Mucosa of descending colon (tissue), 3 donors: ENCODE data around the gene SYVN1. TPM values are rescaled to one million over a fixed set of nuclear protein-coding genes. Genes with fewer than 3 reads are reported as not detected.
"Not testable (repeated sequence)": the region's sequence is repeated elsewhere in the genome, so short reads cannot be mapped to it uniquely, and the experiment has no call there.

Experiments used
- ATAC-seq: fragments of 200-7000 bp; cut with Tn5 transposase; one replicate; pipeline ENCODE4 v1.9.1; 2020; ENCODE audit warnings: mild to moderate bottlenecking, moderate library complexity
- DNase-seq, 3 donors: peaks; one replicate each; pipeline ENCODE4 v3.0.0-alpha.2; 2020
- H3K36me3 ChIP-seq: fragments of 200-600 bp; one replicate; pipeline ENCODE4 v1.8.0; 2021; ENCODE audit warnings: low read depth, mild to moderate bottlenecking
- H3K4me1 ChIP-seq: fragments of 200-600 bp; one replicate; pipeline ENCODE4 v1.8.0; 2021; ENCODE audit warnings: low read depth, mild to moderate bottlenecking
- H3K4me3 ChIP-seq: fragments of 200-600 bp; one replicate; pipeline ENCODE4 v1.8.0; 2021; ENCODE audit warnings: mild to moderate bottlenecking
- H3K9me3 ChIP-seq: fragments of 200-600 bp; one replicate; pipeline ENCODE4 v1.8.0; 2021; ENCODE audit warnings: mild to moderate bottlenecking
- intact Hi-C, 2 donors: fragments of 100-400 bp; cut with DNase I in 1 of 2; cut with micrococcal nuclease in 1 of 2; formaldehyde crosslinking; loops; one replicate each; pipeline versions ENCODE4 v1.11.0 to v1.11.1; 2022; cut with DNase I, micrococcal nuclease
- total RNA-seq, 3 donors: library from RNA; stranded (reverse); fragmentation: NEBNext Ultra II Directional in 2 of 3; extraction: Animal tissue kit (Norgen Biotek cat#: 25700) in 2 of 3; gene quantifications; one replicate each; pipeline versions ENCODE4 v1.2.1 to v1.2.4, GENCODE V29; 2021 to 2023
- TF ChIP-seq, protein P1 (sequence below): fragments of 200-600 bp; IDR thresholded peaks from one replicate; pipeline ENCODE4 v1.8.0; 2022; ENCODE audit warnings: antibody characterized with exemption, mild to moderate bottlenecking
- donor health status: DM: no; HTN: no; CAD: no; lungs with moderate emphysema.
- donor health status: DM: no; HTN: no; CAD: no.
- donor health status: DM: no; HTN: yes; CAD: no.

SYVN1 gene
- total RNA-seq, 3 donors from 2014 or later, result 59.7 to 62.2 (median 60.3) TPM

DNA sequence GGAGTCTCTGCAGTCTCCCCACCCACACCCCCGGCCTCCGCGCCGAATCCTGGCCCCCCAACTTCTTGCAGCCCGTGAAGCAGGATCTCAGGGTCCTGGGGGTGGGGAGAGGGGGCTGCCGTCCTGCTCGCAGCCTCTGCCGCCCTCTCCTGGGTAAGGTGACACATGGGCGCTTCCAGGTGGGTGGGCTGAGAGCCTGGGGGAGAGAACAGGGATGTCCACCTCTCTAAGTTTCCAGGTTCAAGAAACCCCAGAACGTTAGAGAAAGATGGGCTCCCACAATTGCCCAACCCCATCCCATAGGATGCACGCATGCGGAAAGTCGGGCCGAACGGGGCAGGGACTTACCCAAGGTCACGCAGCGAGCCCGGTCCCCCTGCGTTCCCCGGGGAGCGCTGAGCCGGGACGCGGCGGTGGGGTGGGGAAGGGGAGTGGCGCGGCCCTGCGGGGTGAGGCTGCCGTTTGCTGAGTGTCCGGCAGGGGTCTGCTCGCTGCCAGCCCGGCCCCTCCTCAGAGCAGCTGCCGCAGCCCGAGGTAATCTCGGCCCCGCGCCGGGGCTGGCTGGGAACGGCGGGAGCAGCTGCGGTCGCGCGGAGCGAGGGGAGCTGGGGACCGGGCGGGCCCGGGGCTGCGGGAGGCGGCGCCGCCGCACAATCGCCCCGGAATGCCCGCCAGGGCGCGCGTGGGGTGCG lies 46.7 kb upstream of the SYVN1 start:
- TF ChIP-seq, protein P1, sequence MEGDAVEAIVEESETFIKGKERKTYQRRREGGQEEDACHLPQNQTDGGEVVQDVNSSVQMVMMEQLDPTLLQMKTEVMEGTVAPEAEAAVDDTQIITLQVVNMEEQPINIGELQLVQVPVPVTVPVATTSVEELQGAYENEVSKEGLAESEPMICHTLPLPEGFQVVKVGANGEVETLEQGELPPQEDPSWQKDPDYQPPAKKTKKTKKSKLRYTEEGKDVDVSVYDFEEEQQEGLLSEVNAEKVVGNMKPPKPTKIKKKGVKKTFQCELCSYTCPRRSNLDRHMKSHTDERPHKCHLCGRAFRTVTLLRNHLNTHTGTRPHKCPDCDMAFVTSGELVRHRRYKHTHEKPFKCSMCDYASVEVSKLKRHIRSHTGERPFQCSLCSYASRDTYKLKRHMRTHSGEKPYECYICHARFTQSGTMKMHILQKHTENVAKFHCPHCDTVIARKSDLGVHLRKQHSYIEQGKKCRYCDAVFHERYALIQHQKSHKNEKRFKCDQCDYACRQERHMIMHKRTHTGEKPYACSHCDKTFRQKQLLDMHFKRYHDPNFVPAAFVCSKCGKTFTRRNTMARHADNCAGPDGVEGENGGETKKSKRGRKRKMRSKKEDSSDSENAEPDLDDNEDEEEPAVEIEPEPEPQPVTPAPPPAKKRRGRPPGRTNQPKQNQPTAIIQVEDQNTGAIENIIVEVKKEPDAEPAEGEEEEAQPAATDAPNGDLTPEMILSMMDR, result peak; percentile 24

DNA sequence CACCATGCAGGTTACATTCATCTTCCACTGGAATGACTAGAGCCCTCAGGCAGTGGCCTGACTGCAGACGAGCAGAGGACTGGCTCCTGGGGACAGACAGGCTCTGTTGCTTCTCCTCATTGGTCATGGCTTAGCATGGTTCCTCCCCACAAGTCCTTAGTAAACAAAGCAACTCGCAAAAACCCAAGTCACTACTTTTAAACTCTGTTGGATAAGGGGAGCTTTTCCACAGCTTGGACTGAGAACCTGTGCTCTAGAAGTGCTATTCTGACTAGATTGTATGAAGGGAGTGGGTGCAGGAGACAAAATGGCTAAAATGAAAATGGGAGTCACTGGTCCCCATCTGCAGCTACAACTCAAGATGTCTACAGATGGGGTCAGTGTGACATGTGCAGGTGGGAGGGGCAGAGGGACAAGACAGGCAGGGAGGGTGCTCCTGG lies 40.3 kb upstream of the SYVN1 start:
- ATAC-seq, H3K9me3 ChIP-seq, H3K36me3 ChIP-seq, H3K4me1 ChIP-seq, DNase-seq, intact Hi-C loops, H3K4me3 ChIP-seq: not testable (repeated sequence)

More for the DNA sequence above, 46.7 kb upstream of the SYVN1 start:
- DNase-seq (peak; percentile 59 to 83 (median 83)), ATAC-seq (peak; percentile 63)
- intact Hi-C loops, result no loop called here
- peak overlapping the region; percentile 86 for H3K4me3 ChIP-seq
- H3K4me1 ChIP-seq, result peaks cover 17% of the 10 kb centered on the region
- no peaks in the 10 kb centered on the region for H3K36me3 ChIP-seq
- H3K9me3 ChIP-seq, result no peaks in the 10 kb centered on the region

DNA sequence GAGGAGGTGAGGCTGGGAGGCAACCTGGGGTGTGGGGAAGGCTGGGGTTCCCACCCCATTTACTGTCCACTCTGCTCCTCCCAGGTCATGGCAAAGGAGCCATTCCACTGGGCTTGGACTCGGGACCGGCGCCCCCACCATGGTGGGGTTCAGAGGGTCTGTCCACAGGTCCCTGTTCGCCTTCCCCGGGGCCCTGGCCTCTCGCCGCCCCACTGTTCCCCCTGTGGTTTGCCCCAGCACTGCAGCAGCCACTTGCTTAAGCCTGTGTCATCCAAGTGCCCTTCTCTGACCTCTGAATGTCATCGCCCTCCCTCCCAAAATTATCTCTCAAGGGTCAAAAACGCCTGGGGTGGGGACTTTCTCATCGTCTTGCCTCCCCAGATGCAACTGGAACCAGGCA lies 38.3 kb upstream of the SYVN1 start:
- H3K4me3 ChIP-seq, result no peak overlapping the region
- TF ChIP-seq, protein P1, result no peak
- DNase-seq (no peak), ATAC-seq (no peak)
- no peaks in the 10 kb centered on the region for H3K4me1 ChIP-seq
- no peaks in the 10 kb centered on the region for H3K36me3 ChIP-seq
- no peaks in the 10 kb centered on the region for H3K9me3 ChIP-seq
- intact Hi-C loops, result no loop called here

DNA sequence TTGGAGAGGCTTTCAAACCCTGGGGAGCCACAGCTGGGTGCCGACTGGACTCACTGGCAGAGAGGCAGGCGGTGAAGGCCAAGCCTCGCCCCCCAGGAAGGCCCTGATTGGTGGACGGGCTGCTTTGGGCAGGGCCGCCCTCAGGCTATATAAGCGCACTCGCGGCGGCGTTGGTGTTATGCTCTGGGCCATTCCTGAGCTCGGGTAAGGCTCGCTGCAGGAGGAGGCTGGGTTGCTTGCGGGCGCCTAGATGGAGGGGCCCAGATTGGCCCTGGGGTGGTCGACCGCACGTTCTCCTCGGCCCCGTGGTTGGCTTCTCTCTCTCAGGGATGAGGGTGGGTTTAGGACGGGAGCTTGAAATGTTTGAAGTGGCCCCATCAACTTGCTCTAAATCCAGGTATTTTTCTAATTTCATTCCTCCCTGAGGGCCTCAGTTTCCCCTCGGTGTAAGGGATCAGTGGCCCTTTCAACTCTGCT lies 35.8 kb upstream of the SYVN1 start, which contains the start of gene SPDYC:
Gene SPDYC, plus strand, starts transcription at position 176 of the 477 bp plus-strand sequence. CDS start 1,125 bp downstream, outside the sequence.
- intact Hi-C loops, result no loop called here
- Histone ChIP-seq H3K4me3 (no peak within 1 kb of the TSS), H3K4me1 (peaks cover 4% of the 10 kb centered on the region), H3K9me3 (no peaks in the 10 kb centered on the region), H3K36me3 (no peaks in the 10 kb centered on the region)
- TF ChIP-seq, protein P1, result no peak
- DNase-seq (no peak), ATAC-seq (no peak)

DNA sequence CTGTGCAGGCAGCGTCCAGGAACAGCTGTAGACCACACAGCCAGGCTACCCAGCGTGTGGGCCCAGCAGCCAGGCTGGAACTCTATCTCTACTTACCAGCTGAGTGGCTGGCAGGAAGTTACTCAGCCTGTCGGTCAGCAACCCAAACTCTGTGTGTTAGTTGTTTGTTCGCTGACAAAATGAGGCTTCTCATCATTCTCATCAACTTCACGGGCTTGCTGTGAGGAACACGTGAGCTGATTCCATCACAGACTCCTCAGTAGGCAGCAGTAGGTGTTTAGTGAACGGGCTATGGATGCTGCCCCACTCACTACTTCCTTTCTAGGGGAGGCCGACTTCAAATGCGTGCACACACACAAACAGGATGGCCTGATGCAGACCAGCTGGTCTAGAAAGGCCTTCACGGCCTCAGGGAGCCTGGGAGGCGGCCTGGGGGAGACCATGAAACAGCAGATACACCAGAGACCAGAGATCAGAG lies 34.9 kb upstream of the SYVN1 start:
- intact Hi-C loops, result no loop called here
- H3K9me3 ChIP-seq, result no peaks in the 10 kb centered on the region

DNA sequence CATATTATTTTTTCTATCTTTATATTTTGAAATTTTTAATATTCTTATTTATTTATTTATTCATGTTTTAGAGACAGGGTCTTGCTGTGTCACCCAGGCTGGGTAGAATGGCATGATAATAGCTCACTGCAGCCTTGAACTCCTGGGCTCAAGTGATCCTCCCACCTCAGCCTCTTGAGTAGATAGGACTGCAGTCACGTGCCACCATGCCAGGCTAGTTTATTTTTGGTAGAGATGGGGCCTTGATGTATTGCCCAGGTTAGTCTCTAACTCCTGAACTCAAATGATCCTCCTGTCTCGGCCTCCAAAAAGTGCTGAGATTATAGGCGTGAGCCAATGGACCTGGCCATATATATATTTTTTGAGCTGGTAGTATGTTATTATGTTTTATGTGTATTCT lies 33.3 kb upstream of the SYVN1 start:
- ATAC-seq (no peak), DNase-seq (no peak)
- Histone ChIP-seq H3K9me3 (no peaks in the 10 kb centered on the region), H3K4me1 (peaks cover 4% of the 10 kb centered on the region), H3K36me3 (no peaks in the 10 kb centered on the region), H3K4me3 (no peak overlapping the region)
- TF ChIP-seq, protein P1, result no peak
- intact Hi-C loops, result no loop called here

More for the DNA sequence above, 34.9 kb upstream of the SYVN1 start:
- no peak for DNase-seq
- peaks cover 4% of the 10 kb centered on the region for H3K4me1 ChIP-seq
- H3K36me3 ChIP-seq, result no peaks in the 10 kb centered on the region
- no peak overlapping the region for H3K4me3 ChIP-seq
- TF ChIP-seq, protein P1, result no peak
- ATAC-seq, result no peak
